ENCODE measurements around the gene ASCC1.
"Not testable (repeated sequence)": the region's sequence is repeated elsewhere in the genome, so short reads cannot be mapped to it uniquely, and the experiment has no call there.

The ASCC1 gene

GRCh38 chr10:72228318-72228751 is 12.3 kb upstream of the ASCC1 start:
- Histone ChIP-seq H3K18ac (ENCODE audit: low read length) (no peak overlapping the region), H3K36me3 (ENCODE audit: control insufficient read depth, insufficient read depth, low read length) (peaks cover 6% of the 10 kb centered on the region), H3K56ac (ENCODE audit: low read length) (no peak overlapping the region)

DNA sequence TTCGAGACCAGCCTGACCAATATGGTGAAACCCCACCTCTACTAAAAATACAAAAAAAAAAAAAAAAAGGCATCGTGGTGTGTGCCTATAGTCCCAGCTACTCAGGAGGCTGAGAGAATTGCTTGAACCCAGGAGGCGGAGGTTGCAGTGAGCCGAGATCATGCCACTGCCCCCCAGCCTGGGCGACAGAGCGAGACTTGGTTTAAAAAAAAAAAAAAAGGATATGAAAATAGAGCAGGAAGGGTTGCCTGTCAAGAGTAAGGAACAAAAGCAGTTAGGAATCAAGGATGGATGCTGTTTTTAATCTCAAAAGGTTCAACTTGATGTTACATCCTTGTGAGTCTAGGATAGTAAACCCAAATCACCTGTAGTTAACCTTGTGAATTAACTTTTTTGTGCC is 11.8 kb upstream of the ASCC1 start:
- no peak overlapping the region for H4K8ac ChIP-seq (ENCODE audit: low read depth, low read length)
- no peak overlapping the region for H3K23ac ChIP-seq (ENCODE audit: low read length)
- whole genome bisulfite sequencing (ENCODE audit: extremely low coverage, insufficient coverage, low lambda C conversion rate), result no CpG with 5 or more reads among the region's 6 CpGs
- H3K36me3 ChIP-seq (ENCODE audit: control insufficient read depth, insufficient read depth, low read length), result peaks cover 6% of the 10 kb centered on the region
- peaks cover 12% of the 10 kb centered on the region for H3K79me1 ChIP-seq (ENCODE audit: low read length)
- no peak overlapping the region for H4K5ac ChIP-seq (ENCODE audit: low read length)
- no peak overlapping the region for H3K4ac ChIP-seq (ENCODE audit: low read depth, low read length)
- no peak for DNase-seq
- H3K4me2 ChIP-seq (ENCODE audit: low read length), result no peak overlapping the region
- H3K4me1 ChIP-seq (ENCODE audit: control insufficient read depth, low read depth, low read length), result peaks cover 7% of the 10 kb centered on the region
- H3K56ac ChIP-seq (ENCODE audit: low read length), result no peak overlapping the region
- H2BK5ac ChIP-seq (ENCODE audit: low read length), result no peak overlapping the region
- no peak overlapping the region for H2BK120ac ChIP-seq (ENCODE audit: low read depth, low read length)
- H2BK15ac ChIP-seq (replicated peaks; ENCODE audit: low read depth), result no peak overlapping the region
- H2AK5ac ChIP-seq (ENCODE audit: low read length), result no peak overlapping the region
- peaks cover 3% of the 10 kb centered on the region for H3K79me2 ChIP-seq (ENCODE audit: control insufficient read depth, insufficient read depth, low read length)
- H3K9ac ChIP-seq (ENCODE audit: low read length), result no peak overlapping the region
- H3K27ac ChIP-seq (ENCODE audit: low read depth, low read length), result peak overlapping the region; percentile 62
- no peak overlapping the region for H3K18ac ChIP-seq (ENCODE audit: low read length)
- no peak overlapping the region for H3K4me3 ChIP-seq (ENCODE audit: low read length)
- H3K27me3 ChIP-seq (ENCODE audit: insufficient read depth, low read length, poor library complexity), result no peaks in the 10 kb centered on the region

More at GRCh38 chr10:72228318-72228751, 12.3 kb upstream of the ASCC1 start:
- no peak overlapping the region for H2BK15ac ChIP-seq (replicated peaks; ENCODE audit: low read depth)
- H3K23ac ChIP-seq (ENCODE audit: low read length), result no peak overlapping the region
- H3K27me3 ChIP-seq (ENCODE audit: insufficient read depth, low read length, poor library complexity), result no peaks in the 10 kb centered on the region
- peak; percentile 39 for DNase-seq
- peak overlapping the region; percentile 62 for H3K27ac ChIP-seq (ENCODE audit: low read depth, low read length)
- H4K8ac ChIP-seq (ENCODE audit: low read depth, low read length), result no peak overlapping the region
- peaks cover 12% of the 10 kb centered on the region for H3K79me1 ChIP-seq (ENCODE audit: low read length)
- no peak overlapping the region for H3K9ac ChIP-seq (ENCODE audit: low read length)
- peaks cover 7% of the 10 kb centered on the region for H3K4me1 ChIP-seq (ENCODE audit: control insufficient read depth, low read depth, low read length)
- H3K4ac ChIP-seq (ENCODE audit: low read depth, low read length), result no peak overlapping the region
- H3K79me2 ChIP-seq (ENCODE audit: control insufficient read depth, insufficient read depth, low read length), result peaks cover 3% of the 10 kb centered on the region
- no CpG with 5 or more reads among the region's 2 CpGs for WGBS (ENCODE audit: extremely low coverage, insufficient coverage, low lambda C conversion rate)
- no peak overlapping the region for H4K5ac ChIP-seq (ENCODE audit: low read length)
- no peak overlapping the region for H2AK5ac ChIP-seq (ENCODE audit: low read length)
- H3K4me2 ChIP-seq (ENCODE audit: low read length), result no peak overlapping the region
- H2BK5ac ChIP-seq (ENCODE audit: low read length), result no peak overlapping the region
- H3K4me3 ChIP-seq (ENCODE audit: low read length), result no peak overlapping the region
- H2BK120ac ChIP-seq (ENCODE audit: low read depth, low read length), result no peak overlapping the region

- no peak overlapping the region for H3K4me3 ChIP-seq (ENCODE audit: low read length)
- H3K79me1 ChIP-seq (ENCODE audit: low read length), result peaks cover 12% of the 10 kb centered on the region
- H4K5ac ChIP-seq (ENCODE audit: low read length), result no peak overlapping the region
- no peak overlapping the region for H3K18ac ChIP-seq (ENCODE audit: low read length)
- H3K56ac ChIP-seq (ENCODE audit: low read length), result no peak overlapping the region
- no peak overlapping the region for H3K23ac ChIP-seq (ENCODE audit: low read length)
- H3K4me2 ChIP-seq (ENCODE audit: low read length), result no peak overlapping the region
- H4K8ac ChIP-seq (ENCODE audit: low read depth, low read length), result no peak overlapping the region
- peaks cover 3% of the 10 kb centered on the region for H3K79me2 ChIP-seq (ENCODE audit: control insufficient read depth, insufficient read depth, low read length)
- H3K36me3 ChIP-seq (ENCODE audit: control insufficient read depth, insufficient read depth, low read length), result peaks cover 6% of the 10 kb centered on the region
- no peak overlapping the region for H2BK5ac ChIP-seq (ENCODE audit: low read length)
- H3K9ac ChIP-seq (ENCODE audit: low read length), result no peak overlapping the region
- no peak overlapping the region for H2AK5ac ChIP-seq (ENCODE audit: low read length)
- H3K27ac ChIP-seq (ENCODE audit: low read depth, low read length), result no peak overlapping the region
- no peak overlapping the region for H2BK120ac ChIP-seq (ENCODE audit: low read depth, low read length)
- no peak overlapping the region for H3K4ac ChIP-seq (ENCODE audit: low read depth, low read length)
- H3K4me1 ChIP-seq (ENCODE audit: control insufficient read depth, low read depth, low read length), result peaks cover 7% of the 10 kb centered on the region
- no peak for DNase-seq
- H2BK15ac ChIP-seq (replicated peaks; ENCODE audit: low read depth), result no peak overlapping the region
- WGBS (ENCODE audit: extremely low coverage, insufficient coverage, low lambda C conversion rate), result no CpG with 5 or more reads among the region's 6 CpGs
- H3K27me3 ChIP-seq (ENCODE audit: insufficient read depth, low read length, poor library complexity), result no peaks in the 10 kb centered on the region
Measured at GRCh38 chr10:72226418-72227027, 10.4 kb upstream of the ASCC1 start.

- H4K5ac ChIP-seq (ENCODE audit: low read length); H3K4me1 ChIP-seq (ENCODE audit: control insufficient read depth, low read depth, low read length); H3K23ac ChIP-seq (ENCODE audit: low read length); H3K4me2 ChIP-seq (ENCODE audit: low read length); H3K56ac ChIP-seq (ENCODE audit: low read length); DNase-seq; H3K27ac ChIP-seq (ENCODE audit: low read depth, low read length); H4K8ac ChIP-seq (ENCODE audit: low read depth, low read length); H2BK5ac ChIP-seq (ENCODE audit: low read length); H3K9ac ChIP-seq (ENCODE audit: low read length); H3K4ac ChIP-seq (ENCODE audit: low read depth, low read length); H3K79me2 ChIP-seq (ENCODE audit: control insufficient read depth, insufficient read depth, low read length); H3K27me3 ChIP-seq (ENCODE audit: insufficient read depth, low read length, poor library complexity); H2BK15ac ChIP-seq (replicated peaks; ENCODE audit: low read depth); H3K4me3 ChIP-seq (ENCODE audit: low read length); H3K18ac ChIP-seq (ENCODE audit: low read length); H3K36me3 ChIP-seq (ENCODE audit: control insufficient read depth, insufficient read depth, low read length); H2AK5ac ChIP-seq (ENCODE audit: low read length); H2BK120ac ChIP-seq (ENCODE audit: low read depth, low read length); H3K79me1 ChIP-seq (ENCODE audit: low read length): not testable (repeated sequence)
- no CpG with 5 or more reads among the region's 6 CpGs for WGBS (ENCODE audit: extremely low coverage, insufficient coverage, low lambda C conversion rate)
Measured at GRCh38 chr10:72224191-72224590, 8.1 kb upstream of the ASCC1 start.

GRCh38 chr10:72223743-72224101 is 7.6 kb upstream of the ASCC1 start:
- H3K56ac ChIP-seq (ENCODE audit: low read length), result no peak overlapping the region
- H3K4me2 ChIP-seq (ENCODE audit: low read length), result no peak overlapping the region
- no peak overlapping the region for H2BK5ac ChIP-seq (ENCODE audit: low read length)
- peaks cover 5% of the 10 kb centered on the region for H3K79me1 ChIP-seq (ENCODE audit: low read length)
- H3K27ac ChIP-seq (ENCODE audit: low read depth, low read length), result no peak overlapping the region
- H3K27me3 ChIP-seq (ENCODE audit: insufficient read depth, low read length, poor library complexity), result no peaks in the 10 kb centered on the region
- no peak overlapping the region for H3K9ac ChIP-seq (ENCODE audit: low read length)
- no peak overlapping the region for H3K4me3 ChIP-seq (ENCODE audit: low read length)
- H2BK120ac ChIP-seq (ENCODE audit: low read depth, low read length), result no peak overlapping the region
- peaks cover 5% of the 10 kb centered on the region for H3K79me2 ChIP-seq (ENCODE audit: control insufficient read depth, insufficient read depth, low read length)
- no peak overlapping the region for H3K4ac ChIP-seq (ENCODE audit: low read depth, low read length)
- DNase-seq, result no peak
- no peak overlapping the region for H2BK15ac ChIP-seq (replicated peaks; ENCODE audit: low read depth)
- H3K23ac ChIP-seq (ENCODE audit: low read length), result no peak overlapping the region
- no peak overlapping the region for H4K8ac ChIP-seq (ENCODE audit: low read depth, low read length)
- no peak overlapping the region for H4K5ac ChIP-seq (ENCODE audit: low read length)
- no peak overlapping the region for H3K18ac ChIP-seq (ENCODE audit: low read length)
- peaks cover 5% of the 10 kb centered on the region for H3K4me1 ChIP-seq (ENCODE audit: control insufficient read depth, low read depth, low read length)
- peaks cover 3% of the 10 kb centered on the region for H3K36me3 ChIP-seq (ENCODE audit: control insufficient read depth, insufficient read depth, low read length)
- no peak overlapping the region for H2AK5ac ChIP-seq (ENCODE audit: low read length)
- no CpG with 5 or more reads among the region's 1 CpG for WGBS (ENCODE audit: extremely low coverage, insufficient coverage, low lambda C conversion rate)

DNA sequence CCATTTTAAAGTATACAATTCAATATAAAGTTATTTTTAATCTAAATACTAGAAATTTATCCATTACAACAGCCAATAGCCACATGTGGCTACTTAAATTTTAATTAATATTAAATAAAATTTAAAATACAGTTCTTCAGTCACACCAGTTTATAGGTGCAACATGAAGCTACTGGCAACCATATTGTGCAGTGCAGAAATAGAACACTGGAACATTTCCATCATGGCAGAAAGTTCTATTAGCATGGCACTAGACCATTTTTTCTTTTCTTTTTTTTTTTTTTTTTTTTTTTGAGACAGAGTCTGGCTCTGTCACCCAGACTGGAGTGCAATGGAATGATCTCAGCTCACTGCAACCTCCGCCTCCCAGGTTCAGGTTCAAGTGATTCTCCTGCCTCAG is 5.2 kb upstream of the ASCC1 start:
- Histone ChIP-seq H2BK15ac (replicated peaks; ENCODE audit: low read depth) (no peak overlapping the region), H3K4me3 (ENCODE audit: low read length) (no peak overlapping the region), H3K4me2 (ENCODE audit: low read length) (no peak overlapping the region), H3K18ac (ENCODE audit: low read length) (no peak overlapping the region), H3K23ac (ENCODE audit: low read length) (no peak overlapping the region), H2BK5ac (ENCODE audit: low read length) (no peak overlapping the region), H3K27ac (ENCODE audit: low read depth, low read length) (no peak overlapping the region), H3K56ac (ENCODE audit: low read length) (no peak overlapping the region), H3K4me1 (ENCODE audit: control insufficient read depth, low read depth, low read length) (no peaks in the 10 kb centered on the region), H4K5ac (ENCODE audit: low read length) (no peak overlapping the region), H3K4ac (ENCODE audit: low read depth, low read length) (no peak overlapping the region), H3K79me1 (ENCODE audit: low read length) (peaks cover 3% of the 10 kb centered on the region), H3K79me2 (ENCODE audit: control insufficient read depth, insufficient read depth, low read length) (peaks cover 18% of the 10 kb centered on the region), H2BK120ac (ENCODE audit: low read depth, low read length) (no peak overlapping the region), H3K36me3 (ENCODE audit: control insufficient read depth, insufficient read depth, low read length) (peaks cover 3% of the 10 kb centered on the region), H3K27me3 (ENCODE audit: insufficient read depth, low read length, poor library complexity) (no peaks in the 10 kb centered on the region), H2AK5ac (ENCODE audit: low read length) (no peak overlapping the region), H3K9ac (ENCODE audit: low read length) (no peak overlapping the region), H4K8ac (ENCODE audit: low read depth, low read length) (no peak overlapping the region)
- no CpG with 5 or more reads among the region's 1 CpG for WGBS (ENCODE audit: extremely low coverage, insufficient coverage, low lambda C conversion rate)
- no peak for DNase-seq
